Prostate gland (tissue), 2 donors: Measurements from ENCODE around the gene PTF1A. TPM values are rescaled to one million over a fixed set of nuclear protein-coding genes. Genes with fewer than 3 reads are reported as not detected.

Source experiments
- DNase-seq: peaks from one replicate; pipeline ENCODE4 v3.0.0-alpha.2; 2019; ENCODE audit warnings: low spot score
- H3K27ac ChIP-seq, 2 donors: fragments of 200-600 bp; sonication (generic); 2 replicates each; pipeline ENCODE4 v1.5.1; 2017 to 2019
- H3K27me3 ChIP-seq: fragments of 200-600 bp; sonication (generic); replicated peaks from 2 replicates; pipeline ENCODE4 v1.5.1; 2019; ENCODE audit not compliant: insufficient read depth
- H3K36me3 ChIP-seq, 2 donors: fragments of 200-600 bp; sonication (generic); 1 replicate in 1 of 2; 2 replicates in 1 of 2; pipeline versions ENCODE4 v1.5.1 to v1.8.1; 2017 to 2019
- H3K4me1 ChIP-seq: fragments of 200-600 bp; sonication (generic); replicated peaks from 2 replicates; pipeline ENCODE4 v1.5.1; 2019
- H3K4me3 ChIP-seq, 2 donors: fragments of 200-600 bp; sonication (generic); 2 replicates each; pipeline ENCODE4 v1.5.1; 2017 to 2019
- H3K9me3 ChIP-seq: fragments of 200-600 bp; sonication (generic); 2 replicates; pipeline ENCODE4 v1.5.1; 2017
- CTCF ChIP-seq, 4 experiments: fragments of 200-600 bp in 2 of 4; fragments of 450-650 bp in 2 of 4; sonication (generic) in 2 of 4; IDR thresholded peaks; 1 replicate in 3 of 4; 2 replicates in 1 of 4; pipeline ENCODE4 v1.5.1; 2016 to 2019; ENCODE audit warnings: antibody characterized with exemption in 4 of 4, mild to moderate bottlenecking in 2 of 4, moderate library complexity in 2 of 4
- POLR2A ChIP-seq: fragments of 450-650 bp; IDR thresholded peaks from one replicate; pipeline ENCODE4 v1.6.1; 2016; ENCODE audit warnings: antibody characterized with exemption, mild to moderate bottlenecking
- POLR2AphosphoS5 ChIP-seq: sonication (generic); formaldehyde crosslinking; IDR thresholded peaks from one replicate; pipeline ENCODE4 v1.6.1; 2017; ENCODE audit warnings: antibody characterized with exemption
- WGBS: methylation state at CpG from one replicate; pipeline ENCODE4 v1.1.5; 2018; 5-methylcytosine and 5-hydroxymethylcytosine counted together
- intact Hi-C: fragments of 100-400 bp; cut with DNase I; formaldehyde crosslinking; loops from one replicate; pipeline ENCODE4 v1.14.2; 2022
- total RNA-seq, 2 donors: library from RNA; depleted of rRNA; stranded (reverse); fragments of >200 nt; gene quantifications; one replicate each; pipeline ENCODE4 v1.1.0, GENCODE V29; 2016

PTF1A gene
- total RNA-seq, 2 donors from 2014 or later: 1.9 TPM; not detected in 1

DNA sequence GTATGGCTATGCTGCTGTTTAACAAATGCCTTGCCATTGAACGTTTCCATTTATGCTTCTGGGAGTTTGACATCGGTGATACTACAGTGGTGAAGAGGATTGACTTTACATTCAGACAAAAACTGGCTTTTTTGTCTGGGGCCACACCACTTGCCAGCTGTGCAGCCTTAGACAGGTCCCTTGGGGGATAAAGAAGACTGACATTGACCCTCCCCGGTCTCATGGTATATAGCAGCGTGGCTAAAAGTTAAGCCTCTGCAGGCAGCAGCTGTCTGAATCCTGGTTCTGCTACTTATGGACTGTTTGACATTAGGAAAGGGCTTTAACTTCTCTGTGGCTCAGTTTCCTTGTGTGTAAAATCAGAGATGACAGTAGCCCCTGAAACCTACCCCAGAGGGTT, 42.0 kb upstream of the PTF1A start:
- 86% methylated on average over 4 of the region's 4 CpGs for WGBS
- no peak overlapping the region for H3K4me3 ChIP-seq
- no peaks in the 10 kb centered on the region for H3K4me1 ChIP-seq
- DNase-seq: no peak
- no peaks in the 10 kb centered on the region for H3K9me3 ChIP-seq
- no peaks in the 10 kb centered on the region for H3K36me3 ChIP-seq
- no peak for TF ChIP-seq CTCF (IDR thresholded peaks at IDR 0.05)
- no peak for TF ChIP-seq POLR2A
- no peak for TF ChIP-seq POLR2AphosphoS5
- intact Hi-C loops: no loop called here
- no peaks in the 10 kb centered on the region for H3K27me3 ChIP-seq
- H3K27ac ChIP-seq: no peak overlapping the region

GRCh38 chr10:23150610-23151009, 41.5 kb upstream of the PTF1A start:
- TF ChIP-seq CTCF (IDR thresholded peaks at IDR 0.05) (no peak), POLR2A (no peak)
- WGBS: 90% methylated on average over 12 of the region's 12 CpGs
- Histone ChIP-seq H3K4me3 (no peak overlapping the region), H3K27ac (no peak overlapping the region), H3K9me3 (no peaks in the 10 kb centered on the region), H3K36me3 (no peaks in the 10 kb centered on the region), H3K4me1 (no peaks in the 10 kb centered on the region), H3K27me3 (no peaks in the 10 kb centered on the region)
- DNase-seq: no peak
- intact Hi-C loops: no loop called here

- no peaks in the 10 kb centered on the region for H3K9me3 ChIP-seq
- no peaks in the 10 kb centered on the region for H3K27me3 ChIP-seq
- intact Hi-C loops: no loop called here
- H3K4me1 ChIP-seq: no peaks in the 10 kb centered on the region
- no peaks in the 10 kb centered on the region for H3K36me3 ChIP-seq
- TF ChIP-seq POLR2AphosphoS5 (no peak), POLR2A (no peak), CTCF (IDR thresholded peaks at IDR 0.05) (no peak)
- no peak for DNase-seq
- no peak overlapping the region for H3K27ac ChIP-seq
- WGBS: 74% methylated on average over 7 of the region's 7 CpGs
- no peak overlapping the region for H3K4me3 ChIP-seq
Observed at GRCh38 chr10:23151071-23151470, 41.0 kb upstream of the PTF1A start.

DNA sequence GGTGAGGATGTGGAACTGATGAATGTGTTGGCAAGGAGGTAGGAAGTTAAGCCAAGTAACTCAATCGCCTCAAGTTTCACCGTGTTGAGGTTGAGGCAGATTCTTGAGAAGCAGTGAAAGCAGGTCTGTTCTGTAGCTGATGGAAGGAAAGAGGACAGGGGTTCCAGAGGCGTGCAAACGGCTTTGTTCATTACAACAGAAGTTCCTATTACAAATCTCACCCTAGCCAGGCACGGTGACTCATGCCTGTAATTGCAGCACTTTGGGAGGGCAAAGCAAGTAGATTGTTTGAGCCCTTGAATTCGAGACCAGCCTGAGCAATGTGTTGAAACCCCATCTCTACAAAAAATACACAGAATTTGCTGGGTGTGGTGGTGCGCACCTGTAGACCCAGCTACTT, 36.9 kb upstream of the PTF1A start:
- DNase-seq: no peak
- TF ChIP-seq POLR2AphosphoS5 (no peak), POLR2A (no peak), CTCF (IDR thresholded peaks at IDR 0.05) (no peak)
- no peak overlapping the region for H3K27ac ChIP-seq
- H3K36me3 ChIP-seq: no peaks in the 10 kb centered on the region
- no peaks in the 10 kb centered on the region for H3K27me3 ChIP-seq
- no peaks in the 10 kb centered on the region for H3K4me1 ChIP-seq
- 82% methylated on average over 7 of the region's 7 CpGs for WGBS
- H3K4me3 ChIP-seq: no peak overlapping the region
- intact Hi-C loops: no loop called here
- no peaks in the 10 kb centered on the region for H3K9me3 ChIP-seq

DNA sequence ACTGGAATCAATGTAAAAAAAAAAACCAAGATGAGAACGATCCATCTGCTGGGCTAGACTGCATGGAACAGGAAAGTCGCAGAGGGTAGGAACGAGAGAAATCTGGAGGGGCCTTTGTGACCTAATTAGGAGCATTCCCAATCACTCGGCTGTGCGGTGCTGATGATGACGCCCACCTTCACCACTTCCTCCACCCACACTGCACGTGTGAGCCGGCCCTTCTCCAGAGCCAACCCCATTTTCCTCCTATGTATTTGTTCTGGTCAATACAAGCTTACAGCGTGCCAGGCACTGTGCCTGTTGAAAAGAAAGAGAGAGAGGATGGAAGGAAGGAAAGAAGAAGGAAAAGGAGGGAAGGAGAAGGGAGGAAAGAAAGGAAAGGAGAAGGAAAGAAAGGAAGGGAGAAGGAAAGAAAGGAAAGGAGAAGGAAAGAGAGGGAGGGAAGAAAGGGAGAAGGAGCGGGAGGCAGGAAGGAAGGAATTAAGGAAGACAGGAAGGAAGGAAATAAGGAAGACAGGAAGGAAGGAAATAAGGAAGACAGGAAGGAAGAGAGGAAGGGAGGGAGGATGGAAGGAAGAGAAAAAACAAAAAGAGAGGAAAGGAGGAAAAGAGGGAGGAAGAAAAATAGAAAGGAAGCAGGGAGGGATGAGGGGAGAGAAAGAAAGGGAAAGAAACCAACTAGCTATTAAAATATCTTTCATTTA, 35.5 kb upstream of the PTF1A start:
- H3K9me3 ChIP-seq: no peaks in the 10 kb centered on the region
- H3K4me3 ChIP-seq: no peak overlapping the region
- no peaks in the 10 kb centered on the region for H3K4me1 ChIP-seq
- no peak for DNase-seq
- H3K36me3 ChIP-seq: no peaks in the 10 kb centered on the region
- 72% methylated on average over 10 of the region's 10 CpGs for WGBS
- no peak overlapping the region for H3K27ac ChIP-seq
- no peaks in the 10 kb centered on the region for H3K27me3 ChIP-seq
- intact Hi-C loops: no loop called here
- TF ChIP-seq POLR2A: no peak
- no peak for TF ChIP-seq CTCF (IDR thresholded peaks at IDR 0.05)
- TF ChIP-seq POLR2AphosphoS5: no peak
